D721Med (cell line): ENCODE data around the gene CSRP3.

Experiments used
- DNase-seq: peaks from one replicate; pipeline ENCODE4 v3.0.0; 2011; ENCODE audit warnings: low spot score; ENCODE audit not compliant: insufficient read length
- FAIRE-seq: peaks from 2 replicates; lab custom pipeline; 2011; peaks lifted over from hg19 to GRCh38; lab: Jason Lieb, UNC
- CTCF ChIP-seq: IDR thresholded peaks from 2 replicates; pipeline ENCODE4 v1.5.1; 2012; ENCODE audit warnings: mild to moderate bottlenecking, control low read depth; ENCODE audit not compliant: insufficient read depth; ENCODE audit errors: missing control alignments

CSRP3 gene

GRCh38 chr11:19173964-19174638 is 27.7 kb downstream of the CSRP3 start:
- TF ChIP-seq CTCF = no peak
- no peak for FAIRE-seq
- no peak for DNase-seq

- DNase-seq (no peak), FAIRE-seq (no peak)
- TF ChIP-seq CTCF = no peak
These were observed 28.6 kb downstream of the CSRP3 start for GRCh38 chr11:19173004-19173689.

GRCh38 chr11:19168090-19168489 is 33.7 kb downstream of the CSRP3 start:
- DNase-seq (no peak), FAIRE-seq (no peak)
- TF ChIP-seq CTCF = no peak

GRCh38 chr11:19164881-19165280 is 36.9 kb downstream of the CSRP3 start:
- no peak for TF ChIP-seq CTCF
- DNase-seq = no peak
- FAIRE-seq = no peak

- FAIRE-seq (no peak), DNase-seq (no peak)
- TF ChIP-seq CTCF = no peak
These were observed 37.4 kb downstream of the CSRP3 start for GRCh38 chr11:19164230-19164855.

GRCh38 chr11:19163617-19164016 is 38.2 kb downstream of the CSRP3 start:
- no peak for DNase-seq
- FAIRE-seq = no peak
- no peak for TF ChIP-seq CTCF
